NT2/D1 (cell line): ENCODE results near the gene ZNF317.

ENCODE experiments used
- SUZ12 ChIP-seq: IDR thresholded peaks from 2 replicates; pipeline ENCODE4 v1.6.1; 2011; ENCODE audit not compliant: insufficient read length, insufficient read depth; ENCODE audit errors: extremely low read depth
- YY1 ChIP-seq: IDR thresholded peaks from 2 replicates; pipeline ENCODE4 v1.6.1; 2011; ENCODE audit not compliant: insufficient read length, insufficient read depth
- ZNF274 ChIP-seq: IDR thresholded peaks from 2 replicates; pipeline ENCODE4 v1.6.1; 2011; ENCODE audit warnings: mild to moderate bottlenecking, low read depth, low read length

- TF ChIP-seq YY1 (no peak), ZNF274 (no peak), SUZ12 (no peak)
These were observed 9.8 kb downstream of the ZNF317 start for GRCh38 chr19:9149997-9150396.
